Embryonic facial prominence (tissue), 1 donor: ENCODE results near the gene PGAP2.
"Not testable (repeated sequence)": the region's sequence is repeated elsewhere in the genome, so short reads cannot be mapped to it uniquely, and the experiment has no call there.

Experiments
- DNase-seq: peaks from one replicate; pipeline ENCODE4 v3.0.0-alpha.2; 2016; ENCODE audit errors: extremely low spot score

The PGAP2 gene

GRCh38 chr11:3803726-3804495 is 4.4 kb upstream of the PGAP2 start:
- DNase-seq, result no peak

- no peak for DNase-seq
Measured at GRCh38 chr11:3808861-3809623, 682 bp downstream of the PGAP2 start.

- no peak for DNase-seq
Measured at GRCh38 chr11:3809624-3809928, 1.2 kb downstream of the PGAP2 start.

DNA sequence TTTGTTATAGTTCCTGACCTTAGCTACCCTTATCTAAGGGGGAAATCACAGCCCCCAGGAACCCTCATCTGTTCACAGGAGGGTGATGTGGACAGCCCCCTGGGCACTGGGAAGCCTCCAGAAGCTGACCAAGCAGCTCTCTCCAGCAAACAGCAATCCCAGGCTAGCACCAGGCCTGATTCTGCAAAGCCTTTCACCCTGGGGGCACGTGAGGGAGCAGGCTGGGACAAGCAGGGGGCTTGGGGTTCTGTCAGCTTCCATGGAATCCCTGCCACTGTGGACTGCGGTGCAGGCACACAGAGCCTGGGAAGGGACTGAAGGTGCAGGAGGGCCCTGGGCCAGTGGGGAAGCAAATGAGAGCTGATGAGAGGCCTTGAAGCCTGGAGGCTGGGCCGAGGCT is 2.1 kb downstream of the PGAP2 start:
- DNase-seq, result no peak

DNA sequence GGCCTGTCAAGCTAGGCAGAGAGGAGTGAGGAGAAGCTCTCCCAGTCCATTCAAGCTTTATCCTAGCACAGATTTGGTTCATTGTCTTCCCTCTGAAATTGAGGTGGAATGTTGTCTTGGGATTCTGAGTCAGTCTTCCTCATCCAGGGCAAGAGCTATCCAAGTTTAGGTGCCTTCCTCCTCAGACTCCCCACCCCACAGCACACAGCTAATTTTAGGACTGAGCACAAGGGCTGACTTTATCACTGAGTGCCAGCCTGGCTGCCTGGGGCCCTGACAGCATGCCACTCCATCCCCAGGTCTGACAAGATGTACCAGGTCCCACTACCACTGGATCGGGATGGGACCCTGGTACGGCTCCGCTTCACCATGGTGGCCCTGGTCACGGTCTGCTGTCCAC is 2.6 kb downstream of the PGAP2 start:
- no peak for DNase-seq

DNA sequence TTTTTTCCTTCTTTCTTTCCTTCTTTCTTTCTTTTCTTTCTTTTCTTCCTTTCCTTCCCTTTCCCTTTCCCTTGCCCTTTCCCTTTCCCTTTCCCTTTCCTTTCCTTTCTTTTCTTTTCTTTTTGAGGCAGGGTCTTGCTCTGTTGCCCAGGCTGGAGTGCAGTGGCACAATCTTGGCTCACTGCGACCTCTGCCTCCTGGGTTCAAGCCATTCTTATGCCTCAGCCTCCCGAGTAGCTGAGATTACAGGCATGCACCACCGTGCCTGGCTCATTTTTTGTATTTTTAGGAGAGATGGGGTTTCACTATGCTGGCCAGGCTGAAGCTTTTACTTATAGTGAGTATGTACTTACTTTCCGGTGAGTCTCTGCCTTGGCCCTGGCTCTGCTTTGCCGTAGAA is 6.5 kb downstream of the PGAP2 start:
- DNase-seq, result not testable (repeated sequence)

DNA sequence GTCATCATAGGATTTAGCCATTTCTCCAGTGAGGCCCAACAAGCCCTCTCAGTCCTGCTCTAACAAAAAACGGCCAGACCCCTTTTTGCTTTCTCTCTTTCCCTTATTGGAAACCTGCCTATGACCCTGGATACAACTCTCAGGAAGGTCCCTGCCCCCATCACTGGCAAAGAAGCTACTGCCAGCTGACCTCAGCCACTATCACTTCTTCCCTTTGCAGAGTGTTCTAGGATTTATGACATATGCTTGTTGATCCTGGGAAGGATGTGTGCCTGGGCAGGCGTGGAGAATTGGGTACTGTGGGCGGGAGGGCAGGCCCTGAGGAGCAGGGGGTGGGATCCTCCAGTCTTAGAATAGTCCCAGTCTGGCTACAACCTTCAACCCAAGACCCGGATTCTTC is 7.5 kb downstream of the PGAP2 start:
- no peak for DNase-seq

DNA sequence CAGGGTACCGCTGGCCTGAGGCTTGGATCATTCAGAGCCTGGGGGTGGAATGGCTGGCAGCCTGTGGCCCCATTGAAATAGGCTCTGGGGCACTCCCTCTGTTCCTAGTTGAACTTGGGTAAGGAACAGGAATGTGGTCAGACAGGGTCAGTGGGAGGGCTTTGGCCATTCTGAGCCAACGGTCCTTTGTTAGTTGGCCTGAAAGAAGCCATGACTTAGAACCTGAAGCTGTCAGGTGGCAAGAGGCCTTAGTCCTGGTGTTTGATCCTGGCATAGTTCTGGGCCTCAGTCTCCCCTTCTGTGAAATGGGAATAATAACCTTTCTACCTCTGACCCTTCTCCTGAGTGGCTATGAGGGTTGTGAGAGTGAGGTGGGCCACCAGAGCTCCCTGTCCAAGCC is 8.3 kb downstream of the PGAP2 start:
- DNase-seq, result no peak

- DNase-seq, result peak; percentile 2
Measured at GRCh38 chr11:3817181-3817800, 8.9 kb downstream of the PGAP2 start.

DNA sequence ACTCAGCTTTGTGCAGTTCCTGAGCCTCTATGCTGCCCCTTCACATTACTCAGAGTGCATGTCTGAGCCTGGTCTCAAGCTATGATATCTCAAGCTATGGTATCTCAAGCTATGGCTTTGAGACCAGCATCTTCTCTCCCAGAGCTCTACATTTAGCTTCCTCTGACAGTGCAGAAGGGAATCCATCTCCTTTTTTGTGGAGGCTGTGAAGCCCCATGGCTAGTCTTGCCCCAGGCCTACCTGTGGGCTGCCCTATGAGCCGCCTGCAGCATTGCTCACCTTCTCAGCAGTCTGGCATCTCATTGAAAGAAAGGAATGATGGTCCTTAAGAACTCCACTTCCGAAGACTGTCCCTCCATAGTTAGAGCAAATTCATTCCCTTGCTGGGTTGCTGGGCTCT is 12.6 kb downstream of the PGAP2 start:
- no peak for DNase-seq

DNA sequence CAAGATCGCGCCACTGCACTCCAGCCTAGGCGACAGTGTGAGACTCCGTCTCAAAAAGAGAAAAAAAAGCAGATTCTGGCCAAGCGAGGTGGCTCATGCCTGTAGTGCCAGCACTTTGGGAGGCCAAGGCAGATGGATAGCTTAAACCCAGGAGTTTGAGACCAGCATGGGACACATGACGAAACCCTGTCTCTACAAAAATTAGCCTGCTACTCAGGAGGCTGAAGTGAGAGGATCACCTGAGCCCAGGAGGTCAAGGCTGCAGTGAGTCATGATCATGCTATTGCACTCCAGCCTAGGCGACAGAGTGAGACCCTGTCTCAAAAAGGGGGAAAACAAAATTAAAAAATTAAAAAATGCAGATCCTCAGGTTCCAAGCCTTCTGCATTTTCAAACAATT is 14.0 kb downstream of the PGAP2 start:
- peak; percentile 2 for DNase-seq

GRCh38 chr11:3823303-3823702 is 14.9 kb downstream of the PGAP2 start:
- DNase-seq, result peak; percentile 1

DNA sequence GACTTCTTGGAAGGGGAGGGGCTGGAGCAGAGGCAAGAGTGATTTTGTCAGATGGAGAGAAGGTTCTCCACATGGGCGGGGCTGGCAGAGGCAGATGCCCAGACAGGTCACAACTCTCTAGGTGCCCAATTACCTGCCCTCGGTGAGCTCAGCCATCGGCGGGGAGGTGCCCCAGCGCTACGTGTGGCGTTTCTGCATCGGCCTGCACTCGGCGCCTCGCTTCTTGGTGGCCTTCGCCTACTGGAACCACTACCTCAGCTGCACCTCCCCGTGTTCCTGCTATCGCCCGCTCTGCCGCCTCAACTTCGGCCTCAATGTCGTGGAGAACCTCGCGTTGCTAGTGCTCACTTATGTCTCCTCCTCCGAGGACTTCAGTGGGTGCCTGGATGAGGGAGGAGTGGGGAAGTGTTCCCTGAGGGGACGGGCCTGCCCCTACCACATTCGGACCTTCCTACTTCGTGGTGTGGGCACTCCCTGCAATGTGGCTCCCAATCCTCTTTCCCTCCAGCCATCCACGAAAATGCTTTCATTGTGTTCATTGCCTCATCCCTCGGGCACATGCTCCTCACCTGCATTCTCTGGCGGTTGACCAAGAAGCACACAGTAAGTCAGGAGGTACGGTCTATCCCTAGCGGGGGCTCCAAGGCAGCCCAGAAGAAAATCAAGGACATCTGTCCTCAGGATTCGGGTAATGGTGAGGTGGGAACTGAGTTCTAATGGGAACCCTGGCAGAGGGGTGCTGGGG is 15.6 kb downstream of the PGAP2 start:
- DNase-seq, result peak; percentile 3

- DNase-seq, result peak; percentile 5
Measured at GRCh38 chr11:3824714-3825472, 16.5 kb downstream of the PGAP2 start.

GRCh38 chr11:3825473-3826154 is 17.3 kb downstream of the PGAP2 start:
- peak; percentile 5 for DNase-seq

- no peak for DNase-seq
Measured at GRCh38 chr11:3826721-3827120, 18.4 kb downstream of the PGAP2 start.

- DNase-seq, result no peak
Measured at GRCh38 chr11:3827434-3828186, 19.2 kb downstream of the PGAP2 start.

DNA sequence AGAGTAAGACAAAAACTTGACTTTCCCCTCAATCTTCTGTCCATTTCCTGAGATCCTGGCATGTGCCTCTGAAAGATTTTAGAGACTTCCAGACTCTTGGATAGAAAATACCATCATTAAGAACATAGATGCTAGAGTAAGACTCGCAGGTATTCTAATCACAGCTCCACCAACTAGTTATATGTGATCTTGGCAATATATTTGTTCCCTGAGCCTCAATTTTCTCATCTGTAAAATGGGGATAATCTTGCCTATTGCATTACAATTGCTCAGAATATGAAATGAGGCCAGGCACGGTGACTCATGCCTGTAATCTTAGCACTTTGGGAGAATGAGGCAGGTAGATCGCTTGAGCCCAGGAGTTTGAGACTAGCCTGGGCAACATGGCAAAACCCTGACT is 21.7 kb downstream of the PGAP2 start:
- no peak for DNase-seq

DNA sequence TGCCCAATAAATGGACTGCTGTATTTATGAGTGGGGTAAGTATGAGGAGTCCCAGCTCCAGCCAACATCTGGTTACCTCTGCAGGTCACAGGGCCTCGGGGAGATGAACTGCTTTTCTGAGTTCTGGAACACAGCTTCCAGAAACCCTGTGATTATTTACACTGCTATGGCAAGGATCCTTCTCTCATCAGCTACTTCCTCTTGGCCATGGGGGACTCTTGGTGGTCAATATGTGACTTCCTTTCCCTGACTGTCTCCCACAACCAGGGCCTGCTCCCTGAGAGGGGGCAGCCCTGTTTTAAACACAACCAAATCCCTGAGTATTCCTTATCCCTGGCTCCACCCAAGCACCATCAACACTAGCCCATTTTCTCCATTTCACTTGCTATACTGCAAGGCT is 22.4 kb downstream of the PGAP2 start:
- no peak for DNase-seq
